HepG2 (cell line): ENCODE measurements around the gene TOMM20. TPM values are rescaled to one million over a fixed set of nuclear protein-coding genes. Genes with fewer than 3 reads are reported as not detected.
A peak's percentile ranks its signal among the peaks of the same experiment; 100 is the strongest.

ENCODE experiments used
- CHCHD3 ChIP-seq: sonication (generic); formaldehyde crosslinking; IDR thresholded peaks from 2 replicates; pipeline ENCODE4 v1.8.0; 2022; ENCODE audit warnings: mild to moderate bottlenecking, missing genetic modification reagents, moderate library complexity
- CSRNP1 ChIP-seq: sonication (generic); formaldehyde crosslinking; IDR thresholded peaks from 2 replicates; pipeline ENCODE4 v1.8.1; 2023; ENCODE audit warnings: mild to moderate bottlenecking, missing genetic modification reagents
- GATAD2A ChIP-seq: IDR thresholded peaks from 2 replicates; pipeline ENCODE4 v1.6.1; 2016
- IRF9 ChIP-seq: sonication (generic); formaldehyde crosslinking; IDR thresholded peaks from 2 replicates; pipeline ENCODE4 v1.8.0; 2022; ENCODE audit warnings: missing genetic modification reagents, mild to moderate bottlenecking, borderline replicate concordance
- KLF15 ChIP-seq: sonication (generic); formaldehyde crosslinking; IDR thresholded peaks from 2 replicates; pipeline ENCODE4 v1.8.1; 2023; ENCODE audit warnings: borderline replicate concordance, mild to moderate bottlenecking, inconsistent platforms, missing genetic modification reagents, mixed read lengths
- MED1 ChIP-seq: sonication (generic); formaldehyde crosslinking; IDR thresholded peaks from 2 replicates; pipeline ENCODE4 v1.4.0; 2020; ENCODE audit warnings: missing genetic modification reagents
- NCOA1 ChIP-seq: sonication (generic); formaldehyde crosslinking; IDR thresholded peaks from 2 replicates; pipeline ENCODE4 v1.9.0; 2021; ENCODE audit warnings: missing genetic modification reagents
- NFIC ChIP-seq: IDR thresholded peaks from 2 replicates; pipeline ENCODE4 v1.6.1; 2012; ENCODE audit warnings: mild to moderate bottlenecking, low read length, inconsistent platforms
- NFKB2 ChIP-seq: sonication (generic); formaldehyde crosslinking; IDR thresholded peaks from 2 replicates; pipeline ENCODE4 v1.4.0; 2020; ENCODE audit warnings: missing genetic modification reagents, borderline replicate concordance
- SAFB2 ChIP-seq: sonication (generic); formaldehyde crosslinking; IDR thresholded peaks from 2 replicates; pipeline ENCODE4 v1.5.1; 2020; ENCODE audit warnings: missing genetic modification reagents, low read depth, mild to moderate bottlenecking, borderline replicate concordance
- SNRNP70 ChIP-seq: fragments of 200-400 bp; formaldehyde crosslinking; IDR thresholded peaks from 2 replicates; pipeline ENCODE4 v1.6.1; 2017; ENCODE audit warnings: mild to moderate bottlenecking, low read depth, low read length, moderate library complexity
- SOX6 ChIP-seq, 2 experiments: fragments of 450-650 bp in 1 of 2; sonication (generic) in 1 of 2; formaldehyde crosslinking in 1 of 2; IDR thresholded peaks; 2 replicates each; pipeline versions ENCODE4 v1.4.0 to v1.6.1; 2017 to 2020; ENCODE audit warnings: antibody characterized with exemption in 1 of 2, mild to moderate bottlenecking in 1 of 2, missing genetic modification reagents in 1 of 2
- TEAD3 ChIP-seq: optimal IDR thresholded peaks from 2 replicates; pipeline ENCODE3; 2016; ENCODE audit warnings: borderline replicate concordance
- ZIK1 ChIP-seq: sonication (generic); formaldehyde crosslinking; IDR thresholded peaks from 2 replicates; pipeline ENCODE4 v1.5.0; 2020; ENCODE audit warnings: mild to moderate bottlenecking, low read depth, missing genetic modification reagents, borderline replicate concordance
- ZMAT3 ChIP-seq: sonication (generic); formaldehyde crosslinking; conservative IDR thresholded peaks from 2 replicates; pipeline ENCODE4 v1.7.0; 2021; ENCODE audit warnings: missing genetic modification reagents
- ZNF282 ChIP-seq: fragments of 450-650 bp; IDR thresholded peaks from 2 replicates; pipeline ENCODE4 v1.6.1; 2018; ENCODE audit not compliant: partially characterized antibody
- polyA plus RNA-seq, 8 experiments: library from polyadenylated mRNA; depleted of rRNA in 3 of 8; stranded (reverse) in 7 of 8; unstranded in 1 of 8; fragments of >200 nt; fragmentation: Illumina TruSeq in 4 of 8; extraction: Trizol in 4 of 8; gene quantifications; 2 replicates each; pipeline versions ENCODE4 v1.2.1 to v1.2.3, GENCODE V29; 2011 to 2016; ENCODE audit warnings: low read depth in 4 of 8, missing spikeins in 1 of 8, mixed read lengths in 1 of 8; ENCODE audit not compliant: insufficient read depth in 1 of 8
- total RNA-seq, 5 experiments: library from RNA; depleted of rRNA; stranded (reverse); fragments of >200 nt; fragmentation: Illumina TruSeq; extraction: Trizol; gene quantifications; 2 replicates each; pipeline ENCODE4 v1.2.3, GENCODE V29; 2016; ENCODE audit warnings: low read depth in 1 of 5
- TF ChIP-seq, protein P1 (sequence below): sonication (generic); formaldehyde crosslinking; IDR thresholded peaks from 2 replicates; pipeline ENCODE4 v1.5.0; 2020; ENCODE audit warnings: mild to moderate bottlenecking, missing genetic modification reagents, borderline replicate concordance
- TF ChIP-seq, protein P2 (sequence below): sonication (generic); formaldehyde crosslinking; IDR thresholded peaks from 2 replicates; pipeline ENCODE4 v1.5.1; 2020; ENCODE audit warnings: missing genetic modification reagents, mild to moderate bottlenecking, borderline replicate concordance
- TF ChIP-seq, protein P3 (sequence below): sonication (generic); formaldehyde crosslinking; IDR thresholded peaks from 2 replicates; pipeline ENCODE4 v1.5.0; 2020; ENCODE audit warnings: mild to moderate bottlenecking, missing genetic modification reagents

TOMM20 gene
- total and polyA plus RNA-seq, 2 of the 13 experiments (the other 11 are each of a cell fraction or from before 2014, with no cell fraction given): 153 to 376 TPM

- TF ChIP-seq IRF9 (CRISPR knock-in tag) (peak; percentile 76; the same call in 1 of the 2 replicates), SAFB2 (CRISPR knock-in tag) (peak; percentile 82; the same call in 1 of the 2 replicates), NFKB2 (no peak; the same call in 1 of the 2 replicates), CHCHD3 (CRISPR knock-in tag) (no peak), SOX6 (IDR thresholded peaks at IDR 0.05) (no peak), SOX6 (CRISPR knock-in tag; IDR thresholded peaks at IDR 0.05) (peak; percentile 91), ZMAT3 (CRISPR knock-in tag) (peak; percentile 50; the same call in 1 of the 2 replicates), NFIC (no peak), ZIK1 (CRISPR knock-in tag) (no peak), GATAD2A (CRISPR knock-in tag) (peak; percentile 96), ZNF282 (no peak), NCOA1 (CRISPR knock-in tag) (no peak), CSRNP1 (CRISPR knock-in tag) (no peak), KLF15 (no peak), MED1 (CRISPR knock-in tag) (peak; percentile 98), TEAD3 (CRISPR knock-in tag) (peak; percentile 95), SNRNP70 (no peak)
- TF ChIP-seq, protein P1, sequence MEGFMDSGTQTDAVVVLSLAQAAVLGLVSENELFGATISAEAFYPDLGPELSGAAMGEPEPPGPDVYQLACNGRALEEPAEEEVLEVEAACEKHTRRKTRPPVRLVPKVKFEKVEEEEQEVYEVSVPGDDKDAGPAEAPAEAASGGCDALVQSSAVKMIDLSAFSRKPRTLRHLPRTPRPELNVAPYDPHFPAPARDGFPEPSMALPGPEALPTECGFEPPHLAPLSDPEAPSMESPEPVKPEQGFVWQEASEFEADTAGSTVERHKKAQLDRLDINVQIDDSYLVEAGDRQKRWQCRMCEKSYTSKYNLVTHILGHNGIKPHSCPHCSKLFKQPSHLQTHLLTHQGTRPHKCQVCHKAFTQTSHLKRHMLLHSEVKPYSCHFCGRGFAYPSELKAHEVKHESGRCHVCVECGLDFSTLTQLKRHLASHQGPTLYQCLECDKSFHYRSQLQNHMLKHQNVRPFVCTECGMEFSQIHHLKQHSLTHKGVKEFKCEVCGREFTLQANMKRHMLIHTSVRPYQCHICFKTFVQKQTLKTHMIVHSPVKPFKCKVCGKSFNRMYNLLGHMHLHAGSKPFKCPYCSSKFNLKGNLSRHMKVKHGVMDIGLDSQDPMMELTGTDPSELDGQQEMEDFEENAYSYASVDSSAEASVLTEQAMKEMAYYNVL: peak; percentile 67; the same call in 1 of the 2 replicates
- TF ChIP-seq, protein P2, sequence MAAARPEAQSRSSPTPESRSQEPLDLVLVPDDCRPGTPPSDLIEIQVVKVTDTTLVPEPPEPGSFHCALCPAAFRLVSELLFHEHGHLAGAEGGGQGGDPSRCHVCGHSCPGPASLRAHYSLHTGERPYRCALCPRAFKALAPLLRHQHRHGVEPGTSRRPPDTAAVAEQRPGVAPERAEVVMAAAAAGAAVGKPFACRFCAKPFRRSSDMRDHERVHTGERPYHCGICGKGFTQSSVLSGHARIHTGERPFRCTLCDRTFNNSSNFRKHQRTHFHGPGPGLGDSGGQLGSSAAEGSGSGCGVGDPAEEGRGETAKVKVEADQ (CRISPR knock-in tag): no peak
- TF ChIP-seq, protein P3, sequence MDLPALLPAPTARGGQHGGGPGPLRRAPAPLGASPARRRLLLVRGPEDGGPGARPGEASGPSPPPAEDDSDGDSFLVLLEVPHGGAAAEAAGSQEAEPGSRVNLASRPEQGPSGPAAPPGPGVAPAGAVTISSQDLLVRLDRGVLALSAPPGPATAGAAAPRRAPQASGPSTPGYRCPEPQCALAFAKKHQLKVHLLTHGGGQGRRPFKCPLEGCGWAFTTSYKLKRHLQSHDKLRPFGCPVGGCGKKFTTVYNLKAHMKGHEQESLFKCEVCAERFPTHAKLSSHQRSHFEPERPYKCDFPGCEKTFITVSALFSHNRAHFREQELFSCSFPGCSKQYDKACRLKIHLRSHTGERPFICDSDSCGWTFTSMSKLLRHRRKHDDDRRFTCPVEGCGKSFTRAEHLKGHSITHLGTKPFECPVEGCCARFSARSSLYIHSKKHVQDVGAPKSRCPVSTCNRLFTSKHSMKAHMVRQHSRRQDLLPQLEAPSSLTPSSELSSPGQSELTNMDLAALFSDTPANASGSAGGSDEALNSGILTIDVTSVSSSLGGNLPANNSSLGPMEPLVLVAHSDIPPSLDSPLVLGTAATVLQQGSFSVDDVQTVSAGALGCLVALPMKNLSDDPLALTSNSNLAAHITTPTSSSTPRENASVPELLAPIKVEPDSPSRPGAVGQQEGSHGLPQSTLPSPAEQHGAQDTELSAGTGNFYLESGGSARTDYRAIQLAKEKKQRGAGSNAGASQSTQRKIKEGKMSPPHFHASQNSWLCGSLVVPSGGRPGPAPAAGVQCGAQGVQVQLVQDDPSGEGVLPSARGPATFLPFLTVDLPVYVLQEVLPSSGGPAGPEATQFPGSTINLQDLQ: peak; percentile 72; the same call in 1 of the 2 replicates
Observed at GRCh38 chr1:235068158-235069121, 60.2 kb downstream of the TOMM20 start (continued).
